Mononuclear cell (primary cell): ENCODE data around the gene GLS2. TPM values are rescaled to one million over a fixed set of nuclear protein-coding genes. Genes with fewer than 3 reads are reported as not detected.
"Not testable (repeated sequence)": the region's sequence is repeated elsewhere in the genome, so short reads cannot be mapped to it uniquely, and the experiment has no call there.

Experiments used
- H3K27me3 ChIP-seq: 2 replicates; pipeline ENCODE4 v1.6.0; 2011; ENCODE audit warnings: low read length, control low read depth; ENCODE audit not compliant: insufficient read depth
- H3K4me1 ChIP-seq: 2 replicates; pipeline ENCODE4 v1.5.1; 2011; ENCODE audit warnings: mild to moderate bottlenecking, low read length, control low read depth; ENCODE audit not compliant: insufficient read depth
- H3K4me3 ChIP-seq: 2 replicates; pipeline ENCODE4 v1.5.1; 2011; ENCODE audit warnings: mild to moderate bottlenecking, low read length, moderate library complexity
- H3K9me3 ChIP-seq: 2 replicates; pipeline ENCODE4 v1.5.1; 2011; ENCODE audit warnings: low read depth, mild to moderate bottlenecking, control low read depth, low read length
- total RNA-seq: library from RNA; depleted of rRNA; stranded (reverse); fragments of >200 nt; gene quantifications from one replicate; pipeline ENCODE4 v1.2.3, GENCODE V29; 2012

Gene GLS2
- total RNA-seq = 1.2 TPM

DNA sequence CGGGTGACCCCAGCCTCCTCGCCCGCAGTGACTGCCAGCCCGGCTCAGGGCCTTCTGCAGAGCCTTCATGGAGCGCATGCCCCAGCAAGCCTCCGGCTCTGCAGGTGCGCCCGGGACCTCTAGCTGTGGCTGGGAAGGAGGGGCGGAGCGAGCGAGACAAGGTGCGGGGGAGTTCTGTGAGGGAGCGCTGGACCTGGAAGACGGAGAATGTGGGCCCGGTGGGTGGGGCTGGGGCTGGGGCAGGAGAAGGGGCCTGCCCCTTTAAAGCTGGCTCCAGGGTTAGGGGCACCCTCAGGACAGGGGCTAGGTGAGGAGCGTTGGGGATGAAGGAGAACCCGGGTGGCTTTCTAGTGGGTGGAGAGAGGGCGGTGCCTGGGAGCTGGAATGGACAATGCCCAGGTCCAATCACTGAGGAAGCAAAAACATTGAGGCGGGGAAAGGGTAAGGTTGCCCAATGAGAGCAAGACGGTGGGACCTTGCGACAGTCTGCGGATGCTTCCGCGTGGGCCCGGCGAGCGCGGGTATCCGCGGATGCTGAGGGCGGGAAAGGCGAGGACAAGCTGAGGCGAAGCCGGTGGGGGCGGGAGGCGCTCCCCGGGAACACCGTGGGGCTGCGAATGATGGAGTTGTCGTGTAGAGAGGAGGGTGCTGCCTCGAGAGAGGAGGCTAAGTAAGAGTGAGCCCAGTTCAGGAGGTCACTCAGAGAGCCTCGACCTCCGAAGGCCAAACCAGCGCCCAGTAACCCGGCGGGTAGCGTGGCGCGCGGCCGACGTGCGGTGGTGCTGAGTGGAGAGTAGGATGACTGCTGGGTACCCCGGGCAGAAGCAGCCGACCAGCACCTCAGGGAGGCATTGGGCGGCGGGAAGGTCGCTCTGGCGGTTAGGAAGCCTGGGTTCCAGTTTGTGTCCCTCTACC is at the start of gene GLS2:
TSS of gene GLS2 (minus strand) at position 121 of the 915 bp plus-strand sequence. CDS start at position 78, 43 bp downstream.
- Histone ChIP-seq H3K27me3 (peaks cover 31% of the 10 kb centered on the region), H3K4me1 (peaks cover 19% of the 10 kb centered on the region), H3K9me3 (no peaks in the 10 kb centered on the region), H3K4me3 (peak within 1 kb of the TSS; percentile 47)

- Histone ChIP-seq H3K27me3 (no peaks in the 10 kb centered on the region), H3K4me1 (peaks cover 12% of the 10 kb centered on the region), H3K9me3 (no peaks in the 10 kb centered on the region), H3K4me3 (no peak overlapping the region)
These were observed 49.6 kb upstream of the GLS2 start for GRCh38 chr12:56537546-56537945.

GRCh38 chr12:56530390-56531055 is 42.6 kb upstream of the GLS2 start:
- H3K27me3 ChIP-seq = no peaks in the 10 kb centered on the region
- no peak overlapping the region for H3K4me3 ChIP-seq
- H3K4me1 ChIP-seq = no peaks in the 10 kb centered on the region
- no peaks in the 10 kb centered on the region for H3K9me3 ChIP-seq

- no peak overlapping the region for H3K4me3 ChIP-seq
- no peaks in the 10 kb centered on the region for H3K9me3 ChIP-seq
These were observed 41.7 kb upstream of the GLS2 start for GRCh38 chr12:56529656-56530055.

DNA sequence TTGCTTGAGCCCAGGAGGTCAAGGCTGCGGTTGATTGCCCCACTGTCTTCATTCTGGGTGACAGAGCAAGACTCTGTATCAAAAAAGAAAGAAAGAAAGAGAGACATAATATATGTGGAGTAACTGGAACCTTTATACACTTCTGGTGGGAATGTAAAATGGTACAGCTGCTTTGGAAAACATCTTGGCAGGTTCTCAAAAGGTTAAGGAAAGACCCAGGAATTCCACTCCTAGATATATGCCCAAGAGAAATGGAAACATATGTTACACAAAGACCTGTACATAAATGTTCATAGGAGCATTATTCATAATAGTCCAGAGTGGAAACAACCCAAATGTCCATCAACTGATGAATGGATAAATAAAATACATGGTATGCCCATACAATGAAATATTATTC is 40.9 kb upstream of the GLS2 start:
- Histone ChIP-seq H3K4me1 (no peaks in the 10 kb centered on the region), H3K9me3 (no peaks in the 10 kb centered on the region), H3K27me3 (no peaks in the 10 kb centered on the region), H3K4me3 (no peak overlapping the region)

More at GRCh38 chr12:56529656-56530055, 41.7 kb upstream of the GLS2 start:
- H3K4me1 ChIP-seq = no peaks in the 10 kb centered on the region
- H3K27me3 ChIP-seq = no peaks in the 10 kb centered on the region

- H3K9me3 ChIP-seq = no peaks in the 10 kb centered on the region
- H3K4me1 ChIP-seq = peaks cover 43% of the 10 kb centered on the region
- peak overlapping the region; percentile 45 for H3K4me3 ChIP-seq
- H3K27me3 ChIP-seq = no peaks in the 10 kb centered on the region
These were observed 34.6 kb upstream of the GLS2 start for GRCh38 chr12:56522411-56523193.

GRCh38 chr12:56521590-56522371 is 33.8 kb upstream of the GLS2 start, which contains the start of gene RBMS2:
Gene RBMS2, plus strand, starts transcription at chr12:56521820. Its CDS starts 204 bp downstream, at chr12:56522024.
- Histone ChIP-seq H3K9me3 (no peaks in the 10 kb centered on the region), H3K4me3 (peak within 1 kb of the TSS; percentile 45), H3K27me3 (no peaks in the 10 kb centered on the region), H3K4me1 (peaks cover 43% of the 10 kb centered on the region)

GRCh38 chr12:56521209-56521589 is 33.2 kb upstream of the GLS2 start:
- Histone ChIP-seq H3K9me3 (no peaks in the 10 kb centered on the region), H3K27me3 (no peaks in the 10 kb centered on the region), H3K4me1 (peaks cover 43% of the 10 kb centered on the region), H3K4me3 (peak overlapping the region; percentile 45)

- Histone ChIP-seq H3K27me3 (no peaks in the 10 kb centered on the region), H3K9me3 (no peaks in the 10 kb centered on the region), H3K4me3 (no peak overlapping the region), H3K4me1 (peaks cover 43% of the 10 kb centered on the region)
These were observed 32.5 kb upstream of the GLS2 start for GRCh38 chr12:56520506-56520905.

DNA sequence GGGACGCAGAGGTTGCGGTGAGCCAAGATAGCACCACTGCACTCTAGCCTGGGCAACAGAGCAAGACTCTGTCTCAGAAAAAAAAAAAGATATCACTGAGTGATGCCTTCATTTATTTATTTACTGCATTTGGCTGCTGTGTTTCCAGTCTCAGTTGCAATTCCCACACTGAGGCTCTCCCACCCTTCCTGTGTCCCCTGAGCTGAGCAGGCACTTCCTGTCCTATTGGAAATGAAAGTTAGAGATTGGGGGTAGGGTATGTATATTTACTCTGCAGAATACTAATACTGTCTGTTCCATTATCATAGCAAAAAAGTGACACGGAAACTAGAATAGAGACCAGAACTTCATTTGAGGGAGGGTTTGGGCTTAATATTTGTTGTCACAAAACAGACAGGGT is 32.1 kb upstream of the GLS2 start:
- no peaks in the 10 kb centered on the region for H3K27me3 ChIP-seq
- H3K4me3 ChIP-seq = no peak overlapping the region
- H3K4me1 ChIP-seq = peaks cover 43% of the 10 kb centered on the region

DNA sequence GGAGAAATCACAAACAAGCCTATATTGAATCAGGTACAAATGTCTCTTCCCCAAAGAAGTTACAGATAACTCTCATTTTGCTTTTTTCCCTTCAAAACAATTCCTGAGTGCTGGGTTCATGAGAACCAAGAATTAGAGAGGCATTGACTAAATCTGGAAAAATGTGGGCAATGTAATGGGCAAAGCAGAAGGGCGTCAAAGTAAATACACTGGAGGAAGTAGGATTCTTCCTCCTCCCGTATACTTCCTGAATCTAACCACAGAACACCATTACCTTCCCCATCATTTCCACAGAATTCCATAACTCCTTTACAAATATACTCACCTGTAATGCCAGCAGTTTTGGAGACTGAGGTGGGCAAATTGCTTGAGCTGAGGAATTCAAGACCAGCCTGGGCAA is 30.6 kb upstream of the GLS2 start:
- no peaks in the 10 kb centered on the region for H3K9me3 ChIP-seq
- H3K27me3 ChIP-seq = no peaks in the 10 kb centered on the region
- peaks cover 43% of the 10 kb centered on the region for H3K4me1 ChIP-seq
- H3K4me3 ChIP-seq = no peak overlapping the region

More for the DNA sequence above, 32.1 kb upstream of the GLS2 start:
- no peaks in the 10 kb centered on the region for H3K9me3 ChIP-seq

GRCh38 chr12:56517854-56518253 is 29.9 kb upstream of the GLS2 start:
- Histone ChIP-seq H3K9me3 (no peaks in the 10 kb centered on the region), H3K4me1 (peaks cover 42% of the 10 kb centered on the region), H3K4me3 (no peak overlapping the region), H3K27me3 (no peaks in the 10 kb centered on the region)

DNA sequence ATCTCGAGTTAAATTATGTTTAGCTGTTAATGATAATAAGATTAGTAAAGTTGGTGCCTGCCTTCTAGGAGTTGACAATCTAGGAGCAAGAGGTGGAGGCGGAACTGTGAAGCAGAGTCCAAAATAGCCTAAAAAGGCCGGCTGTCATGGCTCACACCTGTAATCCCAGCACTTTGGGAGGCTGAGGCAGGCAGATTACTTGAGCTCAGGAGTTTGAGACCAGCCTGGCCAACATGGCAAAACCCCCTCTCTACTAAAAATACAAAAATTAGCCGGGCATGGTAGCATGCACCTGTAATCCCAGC is 26.0 kb upstream of the GLS2 start:
- H3K9me3 ChIP-seq, H3K27me3 ChIP-seq, H3K4me3 ChIP-seq: not testable (repeated sequence)
- peaks cover 12% of the 10 kb centered on the region for H3K4me1 ChIP-seq

DNA sequence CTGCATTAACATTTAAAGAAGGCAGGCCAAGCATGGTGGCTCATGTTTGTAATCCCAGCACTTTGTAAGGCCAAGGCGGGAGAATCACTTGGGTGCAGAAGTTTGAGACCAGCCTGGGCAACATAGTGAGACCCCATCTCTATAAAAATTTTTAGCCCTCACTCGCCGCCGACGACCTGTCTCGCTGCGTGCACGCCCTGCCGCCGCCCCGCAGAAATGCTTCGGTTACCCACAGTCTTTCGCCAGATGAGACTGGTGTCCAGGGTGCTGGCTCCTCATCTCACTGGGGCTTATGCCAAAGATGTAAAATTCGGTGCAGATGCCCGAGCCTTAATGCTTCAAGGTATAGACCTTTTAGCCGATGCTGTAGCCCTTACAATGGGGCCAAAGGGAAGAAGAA is 22.8 kb upstream of the GLS2 start:
- no peaks in the 10 kb centered on the region for H3K9me3 ChIP-seq
- no peaks in the 10 kb centered on the region for H3K4me1 ChIP-seq
- no peaks in the 10 kb centered on the region for H3K27me3 ChIP-seq
- no peak overlapping the region for H3K4me3 ChIP-seq
